HG02763 (cell line): ENCODE results near the gene STXBP5.
"Not testable (repeated sequence)": the region's sequence is repeated elsewhere in the genome, so short reads cannot be mapped to it uniquely, and the experiment has no call there.

Experiments used
- ATAC-seq: cut with Tn5 transposase; IDR thresholded peaks from one replicate; pipeline ENCODE4 v1.9.1; 2021; ENCODE audit warnings: mild to moderate bottlenecking, moderate library complexity; ENCODE audit not compliant: unreplicated experiment

Gene STXBP5

DNA sequence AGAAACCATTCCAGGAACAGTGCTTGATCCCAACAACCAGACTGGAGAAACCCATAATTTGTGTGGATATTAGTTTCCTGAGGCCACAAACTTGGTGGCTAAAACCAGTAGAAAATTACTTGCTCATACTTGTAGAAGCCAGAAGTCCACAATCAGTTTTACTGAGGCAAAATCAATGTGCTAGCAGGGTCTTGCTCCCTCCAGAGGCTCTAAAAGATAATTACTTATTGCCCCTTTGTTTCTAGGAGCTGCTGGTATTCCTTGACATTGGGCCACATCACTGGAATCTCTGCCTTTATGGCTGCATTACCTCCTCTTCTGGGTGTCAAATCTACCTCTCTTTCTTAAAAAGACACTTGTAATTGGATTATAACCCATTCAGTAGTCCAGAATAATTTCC, 162.1 kb downstream of the STXBP5 start:
- no peak for ATAC-seq

DNA sequence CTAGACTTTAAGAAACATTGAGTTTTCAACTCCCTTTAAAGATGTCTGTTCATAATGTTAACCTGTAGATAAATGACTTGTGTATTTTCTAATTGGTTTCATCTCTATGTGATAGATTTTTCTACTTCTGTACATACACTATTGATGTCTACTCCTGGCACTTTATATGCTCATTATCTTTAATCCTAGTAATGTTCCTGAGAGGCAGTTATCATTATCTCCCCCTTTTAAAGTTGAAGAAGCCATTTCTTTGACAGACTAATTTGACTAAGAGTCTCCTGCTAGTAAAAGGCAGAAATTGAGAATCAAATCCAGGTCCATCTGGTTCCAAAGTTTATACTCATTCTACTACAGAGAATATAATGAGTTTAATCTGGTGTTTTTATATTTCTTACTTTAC, 167.1 kb downstream of the STXBP5 start:
- ATAC-seq = no peak

DNA sequence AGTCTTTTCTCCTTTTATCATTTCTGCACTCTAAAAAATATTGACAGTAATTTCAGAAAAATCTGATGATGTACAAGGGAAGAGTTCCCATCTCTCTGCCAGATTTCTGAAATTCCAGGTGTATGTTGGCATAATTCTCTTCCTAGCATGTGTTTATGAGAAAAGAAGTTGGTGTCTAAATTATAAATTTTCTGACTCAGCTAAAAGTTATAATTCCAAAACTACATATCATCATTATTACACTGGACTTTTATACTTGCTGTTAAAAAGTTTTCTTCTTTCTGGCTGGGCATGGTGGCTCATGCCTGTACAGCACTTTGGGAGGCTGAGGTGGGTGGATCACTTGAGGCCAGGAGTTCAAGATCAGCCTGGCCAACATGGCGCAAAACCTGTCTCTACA, 168.6 kb downstream of the STXBP5 start:
- ATAC-seq = no peak

DNA sequence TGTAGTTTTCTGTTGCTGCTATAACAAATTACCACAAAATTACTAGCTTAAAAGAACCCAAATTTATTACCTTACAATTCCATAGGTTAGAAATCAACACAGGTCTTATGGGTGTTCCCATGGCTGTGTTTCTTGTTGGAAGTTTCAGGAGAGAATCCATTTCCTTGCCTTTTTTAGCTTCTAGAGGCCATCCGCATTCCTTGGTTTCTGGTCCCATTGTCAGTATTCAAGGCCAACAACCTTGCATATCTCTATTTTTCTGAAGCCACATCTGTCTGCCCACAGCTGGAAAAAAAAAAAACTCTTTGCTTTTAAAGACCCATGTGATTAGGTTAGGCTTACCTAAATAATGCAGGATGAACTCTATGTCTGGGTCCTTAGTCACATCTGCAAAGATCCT, 174.6 kb downstream of the STXBP5 start:
- no peak for ATAC-seq

DNA sequence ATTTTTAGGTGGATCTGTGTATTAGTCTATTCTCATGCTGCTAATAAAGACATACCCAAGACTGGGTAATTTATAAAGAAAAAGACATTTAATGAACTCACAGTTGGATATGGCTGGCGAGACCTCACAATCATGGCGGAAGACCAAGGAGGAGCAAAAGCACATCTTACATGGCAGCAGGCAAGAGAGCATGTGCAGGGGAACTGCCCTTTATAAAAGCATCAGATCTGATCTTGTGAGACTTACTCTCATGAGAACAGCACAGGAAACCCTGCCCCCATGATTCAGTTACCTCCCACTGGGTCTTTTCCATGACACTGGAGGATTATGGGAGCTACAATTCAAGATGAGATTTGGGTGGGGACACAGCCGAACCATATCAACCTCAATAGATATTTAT, 176.6 kb downstream of the STXBP5 start:
- not testable (repeated sequence) for ATAC-seq

- ATAC-seq = no peak
Measured at GRCh38 chr6:147381712-147382111, 177.5 kb downstream of the STXBP5 start.

- ATAC-seq = no peak
Measured at GRCh38 chr6:147382945-147383554, 178.8 kb downstream of the STXBP5 start.

DNA sequence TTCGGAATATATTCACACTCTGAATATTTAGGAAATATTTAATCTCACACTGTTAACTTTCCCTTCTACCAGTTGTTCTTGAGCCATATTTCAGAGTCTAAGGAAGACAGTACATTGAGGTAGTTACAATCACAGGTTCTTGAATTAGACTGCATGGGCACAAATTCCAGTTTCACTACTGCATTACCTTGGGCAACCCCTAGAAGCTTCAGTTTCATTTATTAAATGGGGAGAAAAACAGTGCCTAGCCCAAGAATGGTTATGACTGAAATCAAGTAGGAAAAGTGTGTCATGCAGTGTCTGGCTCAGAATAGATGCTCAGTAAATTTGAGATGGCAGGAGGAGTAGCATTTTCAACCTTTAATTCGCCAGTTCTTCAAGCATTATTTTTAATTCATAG, 179.8 kb downstream of the STXBP5 start:
- no peak for ATAC-seq

GRCh38 chr6:147384737-147385710, 180.8 kb downstream of the STXBP5 start:
- peak; percentile 62 for ATAC-seq

GRCh38 chr6:147389463-147389862, 185.2 kb downstream of the STXBP5 start:
- no peak for ATAC-seq

GRCh38 chr6:147390909-147391536, 186.8 kb downstream of the STXBP5 start:
- no peak for ATAC-seq

- ATAC-seq = no peak
Measured at GRCh38 chr6:147392917-147393625, 188.9 kb downstream of the STXBP5 start.

DNA sequence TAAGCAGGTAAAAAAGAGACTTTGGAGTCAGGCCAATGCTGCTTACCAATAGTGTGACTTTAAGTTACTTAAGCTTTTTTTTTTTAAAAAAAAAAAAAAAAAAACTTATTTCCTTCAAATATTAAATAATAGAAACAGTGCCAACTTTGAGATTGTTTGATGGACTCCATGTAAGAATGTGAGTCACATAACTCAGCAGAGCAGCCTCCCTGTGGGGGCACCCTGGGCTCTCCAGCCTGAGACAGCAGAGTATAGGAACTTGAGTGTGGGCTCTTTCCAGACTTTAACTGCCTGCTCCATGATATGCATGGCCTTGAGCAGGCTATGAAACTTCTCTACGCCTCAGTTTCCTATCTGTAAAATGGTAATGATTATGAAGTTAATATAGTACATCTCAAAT, 190.9 kb downstream of the STXBP5 start:
- ATAC-seq = no peak

- no peak for ATAC-seq
Measured at GRCh38 chr6:147397306-147397705, 193.1 kb downstream of the STXBP5 start.

GRCh38 chr6:147400968-147401367, 196.8 kb downstream of the STXBP5 start:
- ATAC-seq = no peak

- no peak for ATAC-seq
Measured at GRCh38 chr6:147401779-147402178, 197.6 kb downstream of the STXBP5 start.

DNA sequence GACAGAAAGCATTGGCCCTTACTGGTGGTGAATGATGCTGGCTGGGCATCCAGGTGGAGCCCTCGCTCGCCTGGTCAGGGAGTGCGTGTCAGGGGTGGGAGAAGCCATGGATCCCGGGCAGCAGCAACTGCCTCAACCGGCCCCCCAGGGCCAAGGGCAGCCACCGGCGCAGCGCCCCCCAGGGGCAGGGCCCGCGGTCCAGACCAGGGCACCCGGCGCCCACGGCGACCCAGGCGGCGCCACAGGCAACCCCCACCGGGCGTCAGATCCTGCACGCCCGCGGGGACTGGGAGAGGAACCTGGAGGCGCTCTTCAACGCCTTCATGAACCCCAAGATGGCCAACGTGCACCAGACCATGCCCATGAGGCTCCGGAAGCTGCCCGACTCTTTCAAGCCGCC, 202.6 kb downstream of the STXBP5 start:
- no peak for ATAC-seq

DNA sequence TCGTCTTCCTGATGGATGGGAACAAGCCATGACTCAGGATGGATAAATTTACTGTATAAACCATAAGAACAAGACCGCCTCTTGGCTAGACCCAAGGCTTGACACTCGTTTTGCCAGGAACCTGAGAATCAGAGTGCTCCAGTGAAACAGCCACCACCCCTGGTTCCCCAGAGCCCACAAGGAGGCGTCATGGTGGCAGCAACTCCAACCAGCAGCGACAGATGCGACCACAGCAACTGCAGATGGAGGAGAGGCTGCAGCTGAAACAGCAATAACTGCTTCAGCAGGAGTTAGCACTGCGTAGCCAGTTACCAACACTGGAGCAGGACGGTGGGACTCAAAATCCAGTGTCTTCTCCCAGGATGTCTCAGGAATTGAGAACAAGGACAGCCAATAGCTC, 203.4 kb downstream of the STXBP5 start:
- no peak for ATAC-seq

DNA sequence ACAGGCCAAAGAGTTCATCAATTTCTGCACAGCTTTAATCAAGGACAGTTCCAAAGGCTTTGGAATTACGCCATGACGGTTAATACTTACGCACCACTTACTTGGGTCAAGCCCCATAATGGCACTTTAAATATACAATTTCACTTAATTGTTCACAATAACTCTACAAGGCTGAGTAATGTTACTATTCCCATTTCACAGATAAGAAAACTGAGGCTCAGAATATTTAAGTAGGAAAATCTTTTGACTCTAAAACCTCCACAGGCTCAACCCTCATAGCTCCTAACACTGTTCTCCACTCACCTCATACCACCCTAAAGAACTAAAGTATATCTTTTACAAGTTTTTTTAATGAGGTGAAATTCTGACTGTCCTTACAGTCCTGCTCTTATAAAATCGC, 212.4 kb downstream of the STXBP5 start:
- no peak for ATAC-seq

GRCh38 chr6:147417954-147418353, 213.7 kb downstream of the STXBP5 start:
- no peak for ATAC-seq

DNA sequence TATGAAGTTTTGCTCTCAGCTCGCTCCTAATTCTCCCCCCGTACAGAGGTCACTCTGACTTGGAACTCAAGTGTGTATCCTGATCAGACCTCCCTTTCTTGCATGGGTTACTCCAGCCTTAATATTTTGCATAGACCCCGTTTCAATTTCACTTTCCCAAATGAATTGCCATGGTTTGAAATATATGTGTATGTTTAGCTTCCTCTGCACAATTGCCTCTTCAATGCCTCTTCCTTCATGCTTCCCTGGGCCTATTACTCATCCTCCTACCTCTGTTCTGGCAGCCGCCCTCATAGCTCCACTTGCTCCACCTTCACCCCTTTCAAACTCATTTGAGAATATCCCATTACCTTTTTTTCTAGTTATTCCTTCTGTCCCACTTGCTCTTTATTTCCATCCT, 214.3 kb downstream of the STXBP5 start:
- peak; percentile 61 for ATAC-seq
